Measurements from ENCODE around the gene MTNR1A.

GRCh38 chr4:186599483-186599882, 44.1 kb upstream of the MTNR1A start:
- TF ChIP-seq, protein P1, sequence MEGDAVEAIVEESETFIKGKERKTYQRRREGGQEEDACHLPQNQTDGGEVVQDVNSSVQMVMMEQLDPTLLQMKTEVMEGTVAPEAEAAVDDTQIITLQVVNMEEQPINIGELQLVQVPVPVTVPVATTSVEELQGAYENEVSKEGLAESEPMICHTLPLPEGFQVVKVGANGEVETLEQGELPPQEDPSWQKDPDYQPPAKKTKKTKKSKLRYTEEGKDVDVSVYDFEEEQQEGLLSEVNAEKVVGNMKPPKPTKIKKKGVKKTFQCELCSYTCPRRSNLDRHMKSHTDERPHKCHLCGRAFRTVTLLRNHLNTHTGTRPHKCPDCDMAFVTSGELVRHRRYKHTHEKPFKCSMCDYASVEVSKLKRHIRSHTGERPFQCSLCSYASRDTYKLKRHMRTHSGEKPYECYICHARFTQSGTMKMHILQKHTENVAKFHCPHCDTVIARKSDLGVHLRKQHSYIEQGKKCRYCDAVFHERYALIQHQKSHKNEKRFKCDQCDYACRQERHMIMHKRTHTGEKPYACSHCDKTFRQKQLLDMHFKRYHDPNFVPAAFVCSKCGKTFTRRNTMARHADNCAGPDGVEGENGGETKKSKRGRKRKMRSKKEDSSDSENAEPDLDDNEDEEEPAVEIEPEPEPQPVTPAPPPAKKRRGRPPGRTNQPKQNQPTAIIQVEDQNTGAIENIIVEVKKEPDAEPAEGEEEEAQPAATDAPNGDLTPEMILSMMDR (IDR thresholded peaks at IDR 0.05; ENCODE audit: borderline replicate concordance, extremely low read depth, low read length, poor library complexity, severe bottlenecking), result no peak
- TF ChIP-seq EZH2 (IDR thresholded peaks at IDR 0.05; ENCODE audit: borderline replicate concordance, low read depth, low read length, severe bottlenecking), result no peak
